Neuronal stem cell (in vitro differentiated cells): ENCODE results near the gene CYB5B.

Experiments
- DNase-seq: peaks from one replicate; pipeline ENCODE4 v3.0.0-alpha.2; 2013; ENCODE audit warnings: low spot score
- H2AFZ ChIP-seq: one replicate; pipeline ENCODE4 v1.6.1; 2013; ENCODE audit warnings: mild to moderate bottlenecking, low read length, inconsistent platforms
- H2AK5ac ChIP-seq: 2 replicates; pipeline ENCODE4 v1.6.1; 2013; ENCODE audit warnings: low read depth, mild to moderate bottlenecking, inconsistent platforms, low read length, moderate library complexity, mixed read lengths
- H2BK120ac ChIP-seq: 2 replicates; pipeline ENCODE4 v1.6.1; 2013; ENCODE audit warnings: low read depth, mild to moderate bottlenecking, inconsistent platforms, low read length, moderate library complexity, mixed read lengths
- H2BK12ac ChIP-seq: one replicate; pipeline ENCODE4 v1.6.1; 2013; ENCODE audit warnings: low read length, inconsistent platforms
- H2BK15ac ChIP-seq: 2 replicates; pipeline ENCODE4 v1.6.1; 2013; ENCODE audit warnings: mild to moderate bottlenecking, low read length, inconsistent platforms, mixed read lengths
- H2BK5ac ChIP-seq: one replicate; pipeline ENCODE4 v1.6.1; 2013; ENCODE audit warnings: inconsistent platforms, mild to moderate bottlenecking, low read length, moderate library complexity
- H3K14ac ChIP-seq: one replicate; pipeline ENCODE4 v1.6.1; 2013; ENCODE audit warnings: low read length, inconsistent platforms
- H3K18ac ChIP-seq: 2 replicates; pipeline ENCODE4 v1.6.1; 2013; ENCODE audit warnings: low read length, inconsistent platforms
- H3K23ac ChIP-seq: 2 replicates; pipeline ENCODE4 v1.6.1; 2013; ENCODE audit warnings: low read depth, mild to moderate bottlenecking, mixed read lengths, low read length, inconsistent platforms; ENCODE audit not compliant: poor library complexity
- H3K27ac ChIP-seq: replicated peaks from 3 replicates; pipeline ENCODE4 v1.5.1; 2013; ENCODE audit warnings: low read length, inconsistent platforms
- H3K27me3 ChIP-seq, 3 experiments: 2 replicates each; pipeline ENCODE4 v1.6.1; 2013; ENCODE audit warnings: low read length in 3 of 3, mild to moderate bottlenecking in 2 of 3, inconsistent platforms in 1 of 3, low read depth in 1 of 3, mixed read lengths in 1 of 3, moderate library complexity in 1 of 3; ENCODE audit not compliant: control insufficient read depth in 3 of 3, insufficient read depth in 3 of 3
- H3K36me3 ChIP-seq, 2 donors: replicated peaks in 1 of 2; 2 replicates each; pipeline ENCODE4 v1.6.1; 2013; ENCODE audit warnings: low read length in 2 of 2; ENCODE audit not compliant: control insufficient read depth in 2 of 2, insufficient read depth in 2 of 2
- H3K4ac ChIP-seq: 2 replicates; pipeline ENCODE4 v1.6.1; 2013; ENCODE audit warnings: inconsistent platforms, mild to moderate bottlenecking, low read length, moderate library complexity
- H3K4me1 ChIP-seq, 2 donors: 1 replicate in 1 of 2; 2 replicates in 1 of 2; pipeline ENCODE4 v1.6.1; 2013; ENCODE audit warnings: low read length in 2 of 2, low read depth in 1 of 2; ENCODE audit not compliant: control insufficient read depth in 2 of 2, insufficient read depth in 1 of 2
- H3K4me2 ChIP-seq: one replicate; pipeline ENCODE4 v1.6.1; 2013; ENCODE audit warnings: mild to moderate bottlenecking, low read length, inconsistent platforms; ENCODE audit not compliant: insufficient read depth, poor library complexity, severe bottlenecking
- H3K4me3 ChIP-seq, 2 donors: 2 replicates each; pipeline ENCODE4 v1.5.1; 2013; ENCODE audit warnings: low read length in 2 of 2, mild to moderate bottlenecking in 2 of 2, inconsistent platforms in 1 of 2, moderate library complexity in 1 of 2
- H3K79me1 ChIP-seq: one replicate; pipeline ENCODE4 v1.6.1; 2013; ENCODE audit warnings: low read depth, mild to moderate bottlenecking, inconsistent platforms, low read length, moderate library complexity
- H3K9ac ChIP-seq: one replicate; pipeline ENCODE4 v1.6.1; 2013; ENCODE audit warnings: mild to moderate bottlenecking, low read depth, low read length, inconsistent platforms; ENCODE audit not compliant: poor library complexity
- H3K9me3 ChIP-seq, 2 donors: replicated peaks in 1 of 2; 2 replicates each; pipeline versions ENCODE3 to v1.6.1; 2013; ENCODE audit warnings: low read length in 2 of 2, mild to moderate bottlenecking in 2 of 2, inconsistent platforms in 1 of 2, low read depth in 1 of 2, mixed read lengths in 1 of 2, moderate library complexity in 1 of 2; ENCODE audit not compliant: control insufficient read depth in 2 of 2, insufficient read depth in 1 of 2
- H4K8ac ChIP-seq: one replicate; pipeline ENCODE4 v1.6.1; 2013; ENCODE audit warnings: low read depth, mild to moderate bottlenecking, inconsistent platforms, low read length, moderate library complexity
- H4K91ac ChIP-seq: one replicate; pipeline ENCODE4 v1.6.1; 2013; ENCODE audit warnings: low read length, low read depth, mild to moderate bottlenecking, inconsistent platforms; ENCODE audit not compliant: poor library complexity
- WGBS, 2 donors: extraction: QIAGEN DNeasy Blood & Tissue Kit; methylation state at CpG; one replicate each; pipeline ENCODE4 v1.1.7; 2013; ENCODE audit warnings: missing lambda C conversion rate in 2 of 2, mixed read lengths in 1 of 2; ENCODE audit not compliant: insufficient read length in 2 of 2, insufficient replicate concordance in 1 of 2; ENCODE audit errors: extremely low coverage in 2 of 2; 5-methylcytosine and 5-hydroxymethylcytosine counted together

CYB5B gene

DNA sequence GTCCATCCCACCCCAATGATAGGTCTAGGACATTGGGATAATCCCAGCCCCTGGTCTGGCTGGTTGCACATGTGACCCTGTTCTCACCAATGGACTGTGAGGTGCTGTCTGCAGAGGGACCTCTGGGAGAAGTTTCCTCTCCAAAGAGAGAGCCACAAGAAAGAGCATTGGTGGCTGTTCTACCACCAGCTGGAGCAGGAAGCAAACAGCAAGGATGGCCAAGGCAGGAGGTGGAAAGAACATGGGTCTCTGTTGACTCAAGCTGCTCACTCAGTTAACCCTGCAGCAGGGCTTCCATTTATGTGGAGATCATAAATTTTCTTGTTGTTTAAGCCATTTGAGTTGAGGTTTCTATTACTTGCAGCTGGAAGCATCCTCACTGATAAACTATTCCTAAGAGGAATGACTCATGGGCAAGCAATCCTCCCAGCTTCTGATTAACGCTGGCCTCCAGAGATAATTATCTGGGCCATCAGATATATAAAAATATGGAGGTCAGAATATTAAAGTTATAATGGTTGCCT is 52.6 kb downstream of the CYB5B start:
- no peak for DNase-seq
- Histone ChIP-seq H2BK12ac (no peak overlapping the region), H3K18ac (no peak overlapping the region), H3K9ac (no peak overlapping the region), H3K36me3 (peaks cover 0 to 2% of the 10 kb centered on the region in 2 donors), H2BK5ac (no peak overlapping the region), H3K23ac (no peak overlapping the region), H3K4me3 (no peak overlapping the region), H4K91ac (no peak overlapping the region), H2BK15ac (no peak overlapping the region), H2BK120ac (no peak overlapping the region), H4K8ac (no peak overlapping the region), H2AFZ (no peak overlapping the region), H3K4ac (no peak overlapping the region), H3K9me3 (no peaks in the 10 kb centered on the region), H3K4me2 (no peak overlapping the region), H3K27me3 (no peaks in the 10 kb centered on the region), H3K4me1 (no peaks in the 10 kb centered on the region), H3K14ac (no peak overlapping the region), H2AK5ac (no peak overlapping the region), H3K79me1 (no peaks in the 10 kb centered on the region), H3K27ac (no peak overlapping the region)
- no CpG with 5 or more reads among the region's 1 CpG for WGBS, 2 donors

DNA sequence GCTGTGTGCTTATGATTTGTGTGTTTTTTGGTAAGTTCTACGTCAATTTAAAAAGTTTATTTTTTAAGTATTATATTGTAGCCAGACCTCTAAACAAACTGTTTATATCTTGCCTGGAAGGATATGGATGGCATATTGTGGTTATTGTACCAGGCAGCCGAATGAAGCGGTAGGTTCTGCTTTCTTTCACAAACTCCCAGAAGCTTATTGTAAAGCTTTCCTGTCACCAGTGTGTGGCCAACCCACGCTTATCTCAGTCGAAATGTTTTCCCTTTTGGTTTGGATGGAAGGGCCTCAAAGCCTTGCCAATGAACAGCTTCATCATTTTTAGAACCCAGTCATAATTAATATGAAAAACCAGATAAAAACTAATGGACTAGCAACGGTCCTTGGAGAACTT is 53.1 kb downstream of the CYB5B start:
- no peaks in the 10 kb centered on the region for H3K79me1 ChIP-seq
- H3K14ac ChIP-seq = no peak overlapping the region
- H3K4me2 ChIP-seq = no peak overlapping the region
- DNase-seq = no peak
- H4K8ac ChIP-seq = no peak overlapping the region
- H3K9ac ChIP-seq = no peak overlapping the region
- H2BK120ac ChIP-seq = no peak overlapping the region
- no CpG with 5 or more reads among the region's 6 CpGs for WGBS, 2 donors
- H3K23ac ChIP-seq = no peak overlapping the region
- H2AK5ac ChIP-seq = no peak overlapping the region
- H3K4ac ChIP-seq = no peak overlapping the region
- H3K4me3 ChIP-seq = no peak overlapping the region
- H3K36me3 ChIP-seq = peaks cover 0 to 2% of the 10 kb centered on the region in 2 donors
- H3K18ac ChIP-seq = no peak overlapping the region
- H3K4me1 ChIP-seq = peaks cover 0 to 3% of the 10 kb centered on the region in 2 donors
- H2BK15ac ChIP-seq = no peak overlapping the region
- no peak overlapping the region for H2AFZ ChIP-seq
- no peak overlapping the region for H3K27ac ChIP-seq
- H3K27me3 ChIP-seq = no peaks in the 10 kb centered on the region
- no peak overlapping the region for H2BK12ac ChIP-seq
- no peak overlapping the region for H2BK5ac ChIP-seq
- H3K9me3 ChIP-seq = no peaks in the 10 kb centered on the region
- H4K91ac ChIP-seq = no peak overlapping the region

DNA sequence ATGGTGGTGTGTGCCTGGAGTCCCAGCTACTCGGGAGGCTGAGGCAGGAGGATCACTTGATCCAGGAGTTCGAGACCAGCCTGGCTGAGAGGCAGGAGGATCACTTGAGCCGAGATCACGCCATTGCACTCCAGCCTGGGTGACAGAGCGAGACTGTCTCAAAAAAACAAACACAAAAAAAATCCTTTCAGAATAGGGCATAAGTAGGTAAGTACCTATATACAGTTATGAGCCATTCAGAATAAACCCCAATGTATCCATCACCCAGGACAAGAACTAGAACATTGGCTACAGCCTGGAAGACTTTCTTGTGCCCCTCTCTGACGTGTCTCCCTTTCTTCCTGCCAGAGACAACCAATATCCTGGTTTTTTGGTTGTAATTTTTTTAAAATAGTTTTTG is 54.3 kb downstream of the CYB5B start:
- H3K79me1 ChIP-seq = no peaks in the 10 kb centered on the region
- H3K36me3 ChIP-seq = no peaks in the 10 kb centered on the region
- peaks cover 0 to 7% of the 10 kb centered on the region in 2 donors for H3K4me1 ChIP-seq
- H3K14ac ChIP-seq = no peak overlapping the region
- no peaks in the 10 kb centered on the region for H3K27me3 ChIP-seq
- H3K18ac ChIP-seq = no peak overlapping the region
- no peak overlapping the region for H2BK5ac ChIP-seq
- WGBS, 2 donors = no CpG with 5 or more reads among the region's 6 CpGs
- H3K23ac ChIP-seq = no peak overlapping the region
- no peak overlapping the region for H2BK120ac ChIP-seq
- no peak overlapping the region for H3K4ac ChIP-seq
- H4K8ac ChIP-seq = no peak overlapping the region
- H2BK15ac ChIP-seq = no peak overlapping the region
- no peaks in the 10 kb centered on the region for H3K9me3 ChIP-seq
- H3K27ac ChIP-seq = no peak overlapping the region
- H2AK5ac ChIP-seq = no peak overlapping the region
- no peak overlapping the region for H3K4me2 ChIP-seq
- H2AFZ ChIP-seq = no peak overlapping the region
- no peak overlapping the region for H3K9ac ChIP-seq
- H4K91ac ChIP-seq = no peak overlapping the region
- no peak for DNase-seq
- H2BK12ac ChIP-seq = no peak overlapping the region
- no peak overlapping the region for H3K4me3 ChIP-seq

DNA sequence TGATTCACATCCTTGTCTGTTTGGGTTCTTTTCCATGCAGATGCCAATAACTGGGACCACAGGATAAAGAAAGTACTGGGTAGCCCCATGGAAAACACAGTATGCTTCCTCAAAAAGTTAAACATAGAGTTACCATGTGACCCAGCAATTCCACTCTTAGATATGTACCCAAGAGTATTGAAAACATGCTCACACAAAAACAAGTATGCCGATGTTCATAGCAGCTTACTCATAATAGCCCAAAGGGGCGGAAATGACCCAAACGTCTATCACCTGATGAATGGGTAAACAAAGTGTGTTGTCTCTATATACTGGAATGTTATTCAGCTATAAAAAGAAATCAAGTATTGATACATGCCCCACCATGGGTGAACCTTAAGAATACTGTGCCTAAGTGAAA is 55.4 kb downstream of the CYB5B start:
- Histone ChIP-seq H3K23ac (no peak overlapping the region), H3K4me1 (peaks cover 0 to 8% of the 10 kb centered on the region in 2 donors), H3K36me3 (no peaks in the 10 kb centered on the region), H3K14ac (no peak overlapping the region), H4K8ac (no peak overlapping the region), H4K91ac (no peak overlapping the region), H3K4me2 (no peak overlapping the region), H3K9ac (no peak overlapping the region), H3K18ac (no peak overlapping the region), H3K4me3 (no peak overlapping the region), H3K79me1 (no peaks in the 10 kb centered on the region), H2BK12ac (no peak overlapping the region), H3K27ac (no peak overlapping the region), H2AK5ac (no peak overlapping the region), H2BK15ac (no peak overlapping the region), H3K4ac (no peak overlapping the region), H2BK120ac (no peak overlapping the region), H2AFZ (no peak overlapping the region), H3K9me3 (no peaks in the 10 kb centered on the region), H2BK5ac (no peak overlapping the region), H3K27me3 (no peaks in the 10 kb centered on the region)
- DNase-seq = no peak
- no CpG with 5 or more reads among the region's 3 CpGs for WGBS, 2 donors
